ENCODE results near the gene TMEM33. TPM values are rescaled to one million over a fixed set of nuclear protein-coding genes. Genes with fewer than 3 reads are reported as not detected.

The TMEM33 gene
- total RNA-seq, 1 donor from 2014 or later = 63.7 TPM

GRCh38 chr4:41975341-41975740, 40.1 kb downstream of the TMEM33 start:
- Mint-ChIP-seq H3K36me3 (ENCODE audit: insufficient read depth) (no peaks in the 10 kb centered on the region), H3K27me3 (no peaks in the 10 kb centered on the region), H3K27ac (no peak overlapping the region), H3K9me3 (ENCODE audit: low read depth) (no peaks in the 10 kb centered on the region), H3K4me1 (ENCODE audit: low read depth) (no peaks in the 10 kb centered on the region), H3K4me3 (ENCODE audit: low read depth) (no peak overlapping the region)
- TF ChIP-seq CTCF (IDR thresholded peaks at IDR 0.05; ENCODE audit: unreplicated experiment) = no peak
- no peak for DNase-seq (ENCODE audit: low spot score, unreplicated experiment)

GRCh38 chr4:41976775-41977516, 41.7 kb downstream of the TMEM33 start:
- Mint-ChIP-seq H3K4me1 (ENCODE audit: low read depth) (no peaks in the 10 kb centered on the region), H3K27me3 (no peaks in the 10 kb centered on the region), H3K9me3 (ENCODE audit: low read depth) (no peaks in the 10 kb centered on the region), H3K36me3 (ENCODE audit: insufficient read depth) (no peaks in the 10 kb centered on the region), H3K4me3 (ENCODE audit: low read depth) (no peak overlapping the region), H3K27ac (no peak overlapping the region)
- TF ChIP-seq CTCF (IDR thresholded peaks at IDR 0.05; ENCODE audit: unreplicated experiment) = no peak
- DNase-seq (ENCODE audit: low spot score, unreplicated experiment) = no peak

GRCh38 chr4:41977709-41978108, 42.5 kb downstream of the TMEM33 start:
- Mint-ChIP-seq H3K36me3 (ENCODE audit: insufficient read depth) (no peaks in the 10 kb centered on the region), H3K4me3 (ENCODE audit: low read depth) (no peak overlapping the region), H3K4me1 (ENCODE audit: low read depth) (no peaks in the 10 kb centered on the region), H3K9me3 (ENCODE audit: low read depth) (no peaks in the 10 kb centered on the region), H3K27me3 (no peaks in the 10 kb centered on the region), H3K27ac (no peak overlapping the region)
- DNase-seq (ENCODE audit: low spot score, unreplicated experiment) = no peak
- no peak for TF ChIP-seq CTCF (IDR thresholded peaks at IDR 0.05; ENCODE audit: unreplicated experiment)

- no peak within 1 kb of the TSS for H3K4me3 Mint-ChIP-seq (ENCODE audit: low read depth)
- no peak for DNase-seq (ENCODE audit: low spot score, unreplicated experiment)
- no peak within 1 kb of the TSS for H3K27ac Mint-ChIP-seq
- TF ChIP-seq CTCF (IDR thresholded peaks at IDR 0.05; ENCODE audit: unreplicated experiment) = no peak
- no peaks in the 10 kb centered on the region for H3K27me3 Mint-ChIP-seq
- no peaks in the 10 kb centered on the region for H3K36me3 Mint-ChIP-seq (ENCODE audit: insufficient read depth)
- H3K4me1 Mint-ChIP-seq (ENCODE audit: low read depth) = no peaks in the 10 kb centered on the region
- H3K9me3 Mint-ChIP-seq (ENCODE audit: low read depth) = no peaks in the 10 kb centered on the region
These were observed 46.2 kb downstream of the TMEM33 start, which contains the start of gene DCAF4L1 for GRCh38 chr4:41981456-41981855. TSS of gene DCAF4L1 (plus strand) at chr4:41981756. CDS start at chr4:41981793, 37 bp downstream.

GRCh38 chr4:41982716-41983115, 47.5 kb downstream of the TMEM33 start:
- no peaks in the 10 kb centered on the region for H3K4me1 Mint-ChIP-seq (ENCODE audit: low read depth)

More at GRCh38 chr4:41982716-41983115, 47.5 kb downstream of the TMEM33 start:
- DNase-seq (ENCODE audit: low spot score, unreplicated experiment) = no peak
- Mint-ChIP-seq H3K9me3 (ENCODE audit: low read depth) (no peaks in the 10 kb centered on the region), H3K27ac (no peak overlapping the region), H3K27me3 (no peaks in the 10 kb centered on the region), H3K36me3 (ENCODE audit: insufficient read depth) (no peaks in the 10 kb centered on the region), H3K4me3 (ENCODE audit: low read depth) (no peak overlapping the region)
- no peak for TF ChIP-seq CTCF (IDR thresholded peaks at IDR 0.05; ENCODE audit: unreplicated experiment)
